Lower leg skin (tissue), 4 donors: ENCODE results near the gene OR1F1. TPM values are rescaled to one million over a fixed set of nuclear protein-coding genes. Genes with fewer than 3 reads are reported as not detected.

ENCODE experiments used
- DNase-seq, 2 donors: peaks; one replicate each; pipeline ENCODE4 v3.0.0-alpha.2; 2019; ENCODE audit warnings: low spot score in 2 of 2
- H3K4me3 ChIP-seq: fragments of 200-600 bp; sonication (generic); 2 replicates; pipeline ENCODE4 v1.5.1; 2017; ENCODE audit warnings: mild to moderate bottlenecking, low read depth; ENCODE audit not compliant: poor library complexity, severe bottlenecking
- CTCF ChIP-seq, 3 donors: fragments of 450-650 bp; IDR thresholded peaks; one replicate each; pipeline ENCODE4 v1.5.1; 2016; ENCODE audit warnings: antibody characterized with exemption in 3 of 3, mild to moderate bottlenecking in 3 of 3, moderate library complexity in 2 of 3
- POLR2A ChIP-seq, 2 donors: fragments of 450-650 bp; IDR thresholded peaks; one replicate each; pipeline ENCODE4 v1.6.1; 2016 to 2017; ENCODE audit warnings: antibody characterized with exemption in 2 of 2, mild to moderate bottlenecking in 1 of 2, moderate library complexity in 1 of 2
- WGBS, 2 donors: methylation state at CpG; one replicate each; pipeline ENCODE4 v1.1.5; 2018; 5-methylcytosine and 5-hydroxymethylcytosine counted together
- intact Hi-C: fragments of 100-400 bp; cut with DNase I; formaldehyde crosslinking; loops from one replicate; pipeline ENCODE4 v1.15.0; 2023; ENCODE audit warnings: low total_unique reads
- total RNA-seq, 4 donors: library from RNA; depleted of rRNA; stranded (reverse); fragments of >200 nt; gene quantifications; one replicate each; pipeline ENCODE4 v1.1.0, GENCODE V29; 2016

Gene OR1F1
- total RNA-seq, 4 donors from 2014 or later = not detected

- no peak for DNase-seq
- intact Hi-C loops = no loop called here
- TF ChIP-seq POLR2A (IDR thresholded peaks at IDR 0.05) = no peak
- TF ChIP-seq CTCF (IDR thresholded peaks at IDR 0.05) = no peak
- no peak overlapping the region for H3K4me3 ChIP-seq
- 19 to 20% methylated on average over 11 of the region's 11 CpGs for WGBS, 2 donors
Observed at GRCh38 chr16:3189869-3190268, 1.9 kb downstream of the OR1F1 start.

GRCh38 chr16:3190949-3191353 is 2.9 kb downstream of the OR1F1 start:
- intact Hi-C loops = no loop called here
- no peak for TF ChIP-seq CTCF (IDR thresholded peaks at IDR 0.05)
- no peak for TF ChIP-seq POLR2A (IDR thresholded peaks at IDR 0.05)
- WGBS, 2 donors = 8% methylated on average over 14 to 16 of the region's 16 CpGs
- no peak for DNase-seq
- H3K4me3 ChIP-seq = no peak overlapping the region

GRCh38 chr16:3192476-3193019 is 4.5 kb downstream of the OR1F1 start:
- intact Hi-C loops = no loop called here
- DNase-seq = no peak
- H3K4me3 ChIP-seq = no peak overlapping the region
- WGBS, 2 donors = 34 to 38% methylated on average over 32 to 33 of the region's 36 CpGs
- TF ChIP-seq CTCF (IDR thresholded peaks at IDR 0.05) = no peak
- no peak for TF ChIP-seq POLR2A (IDR thresholded peaks at IDR 0.05)

GRCh38 chr16:3193221-3194212 is 5.5 kb downstream of the OR1F1 start:
- no peak overlapping the region for H3K4me3 ChIP-seq
- intact Hi-C loops = no loop called here
- 65 to 72% methylated on average over 49 of the region's 49 CpGs for WGBS, 2 donors
- no peak for DNase-seq
- no peak for TF ChIP-seq POLR2A (IDR thresholded peaks at IDR 0.05)
- no peak for TF ChIP-seq CTCF (IDR thresholded peaks at IDR 0.05)

GRCh38 chr16:3194792-3195191 is 6.8 kb downstream of the OR1F1 start:
- H3K4me3 ChIP-seq = no peak overlapping the region
- no peak for DNase-seq
- TF ChIP-seq CTCF (IDR thresholded peaks at IDR 0.05) (no peak), POLR2A (IDR thresholded peaks at IDR 0.05) (no peak)
- 74 to 75% methylated on average over 20 of the region's 20 CpGs for WGBS, 2 donors
- intact Hi-C loops = no loop called here
